DOHH2 (cell line): ENCODE results near the gene SPTSSA.

ENCODE experiments used
- H3F3A ChIP-seq: fragments of 200-600 bp; sonication (generic), shearing (Covaris generic); 2 replicates; pipeline ENCODE4 v1.6.0; 2016; ENCODE audit warnings: antibody characterized with exemption, mild to moderate bottlenecking; ENCODE audit not compliant: control insufficient read depth, insufficient read depth
- H3K27ac ChIP-seq: fragments of 200-600 bp; sonication (generic); 2 replicates; pipeline ENCODE4 v1.5.1; 2014; ENCODE audit warnings: low read depth, mild to moderate bottlenecking, low read length, moderate library complexity
- H3K27me3 ChIP-seq: fragments of 200-600 bp; sonication (generic); 2 replicates; pipeline ENCODE4 v1.6.1; 2014; ENCODE audit warnings: mild to moderate bottlenecking, low read length, mixed read lengths; ENCODE audit not compliant: control insufficient read depth
- H3K36me3 ChIP-seq: fragments of 200-600 bp; sonication (generic); 2 replicates; pipeline ENCODE4 v1.6.1; 2014; ENCODE audit warnings: mild to moderate bottlenecking, low read length, moderate library complexity, mixed read lengths; ENCODE audit not compliant: control insufficient read depth
- H3K4me1 ChIP-seq: fragments of 200-600 bp; sonication (generic); 2 replicates; pipeline ENCODE4 v1.6.1; 2014; ENCODE audit warnings: mild to moderate bottlenecking, low read length, mixed read lengths; ENCODE audit not compliant: control insufficient read depth
- H3K4me2 ChIP-seq: fragments of 200-600 bp; sonication (generic); 2 replicates; pipeline ENCODE4 v1.6.0; 2014; ENCODE audit warnings: mild to moderate bottlenecking, low read length, moderate library complexity
- H3K4me3 ChIP-seq: fragments of 200-600 bp; sonication (generic); 2 replicates; pipeline ENCODE4 v1.5.1; 2014; ENCODE audit warnings: mild to moderate bottlenecking, low read length, mixed read lengths
- H3K79me2 ChIP-seq: fragments of 200-600 bp; sonication (generic); 2 replicates; pipeline ENCODE4 v1.6.1; 2014; ENCODE audit warnings: mild to moderate bottlenecking, low read length, mixed read lengths; ENCODE audit not compliant: control insufficient read depth
- H3K9me2 ChIP-seq: fragments of 200-600 bp; sonication (generic); replicated peaks from 2 replicates; pipeline ENCODE4 v1.6.1; 2014; ENCODE audit warnings: mild to moderate bottlenecking, low read length, mixed read lengths; ENCODE audit not compliant: control insufficient read depth
- H3K9me3 ChIP-seq: fragments of 200-600 bp; sonication (generic); 2 replicates; pipeline ENCODE4 v1.6.1; 2014; ENCODE audit warnings: antibody characterized with exemption, low read length, mixed read lengths; ENCODE audit not compliant: control insufficient read depth, insufficient read depth
- H4K20me1 ChIP-seq: fragments of 200-600 bp; sonication (generic); 2 replicates; pipeline ENCODE4 v1.6.0; 2014; ENCODE audit warnings: low read depth, mild to moderate bottlenecking, antibody characterized with exemption, low read length, moderate library complexity; ENCODE audit not compliant: control insufficient read depth, insufficient read depth
- EZH2phosphoT487 ChIP-seq: fragments of 200-600 bp; sonication (generic); IDR thresholded peaks from 2 replicates; pipeline ENCODE4 v1.6.1; 2017; ENCODE audit warnings: borderline replicate concordance, mild to moderate bottlenecking, antibody characterized with exemption, low read length, moderate library complexity, mixed read lengths
- TF ChIP-seq, protein P1 (sequence below): fragments of 200-600 bp; sonication (generic); IDR thresholded peaks from one replicate; pipeline ENCODE4 v1.5.1; 2014; ENCODE audit warnings: antibody characterized with exemption, mild to moderate bottlenecking, low read depth, low read length; ENCODE audit not compliant: poor library complexity, severe bottlenecking

Gene SPTSSA

DNA sequence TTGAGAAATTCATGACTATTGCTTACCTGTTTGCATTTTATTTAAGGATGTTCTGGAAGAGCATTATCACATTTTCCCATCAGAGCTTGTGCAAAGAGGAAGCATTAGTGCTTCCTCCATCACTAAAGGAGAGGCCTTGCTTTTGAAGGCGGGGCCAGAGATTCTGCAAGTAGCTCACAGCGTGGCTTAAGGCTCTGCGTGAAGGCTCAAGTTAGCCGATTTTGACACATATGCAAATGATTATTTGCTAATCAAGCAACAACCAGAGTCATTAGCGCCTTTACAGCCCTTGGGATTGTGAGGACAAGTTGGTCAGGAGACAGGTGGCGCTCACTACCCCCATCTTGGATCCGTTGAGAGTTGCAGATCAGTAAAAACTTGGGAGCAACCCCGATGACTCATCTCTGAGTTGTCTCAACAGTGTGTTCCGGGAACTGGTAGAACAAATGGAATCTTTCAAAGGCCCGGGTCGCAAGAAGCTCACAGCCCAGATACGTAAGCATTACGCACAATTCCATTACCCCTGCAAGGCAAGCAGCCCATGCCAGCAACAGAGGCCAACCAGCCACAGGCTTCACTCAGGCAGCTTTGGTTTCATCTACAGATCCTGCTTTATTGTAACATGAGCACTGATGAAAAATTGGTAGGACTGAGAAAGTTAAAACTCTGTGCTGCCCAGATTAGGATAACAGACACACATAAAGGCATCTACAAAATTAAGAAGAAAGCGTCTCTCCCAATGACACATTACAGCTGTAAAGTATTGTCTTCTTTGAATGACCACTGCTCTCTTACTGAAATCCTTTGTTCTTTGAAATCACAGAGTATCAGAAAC, 34.9 kb upstream of the SPTSSA start:
- TF ChIP-seq EZH2phosphoT487, result no peak
- TF ChIP-seq, protein P1, sequence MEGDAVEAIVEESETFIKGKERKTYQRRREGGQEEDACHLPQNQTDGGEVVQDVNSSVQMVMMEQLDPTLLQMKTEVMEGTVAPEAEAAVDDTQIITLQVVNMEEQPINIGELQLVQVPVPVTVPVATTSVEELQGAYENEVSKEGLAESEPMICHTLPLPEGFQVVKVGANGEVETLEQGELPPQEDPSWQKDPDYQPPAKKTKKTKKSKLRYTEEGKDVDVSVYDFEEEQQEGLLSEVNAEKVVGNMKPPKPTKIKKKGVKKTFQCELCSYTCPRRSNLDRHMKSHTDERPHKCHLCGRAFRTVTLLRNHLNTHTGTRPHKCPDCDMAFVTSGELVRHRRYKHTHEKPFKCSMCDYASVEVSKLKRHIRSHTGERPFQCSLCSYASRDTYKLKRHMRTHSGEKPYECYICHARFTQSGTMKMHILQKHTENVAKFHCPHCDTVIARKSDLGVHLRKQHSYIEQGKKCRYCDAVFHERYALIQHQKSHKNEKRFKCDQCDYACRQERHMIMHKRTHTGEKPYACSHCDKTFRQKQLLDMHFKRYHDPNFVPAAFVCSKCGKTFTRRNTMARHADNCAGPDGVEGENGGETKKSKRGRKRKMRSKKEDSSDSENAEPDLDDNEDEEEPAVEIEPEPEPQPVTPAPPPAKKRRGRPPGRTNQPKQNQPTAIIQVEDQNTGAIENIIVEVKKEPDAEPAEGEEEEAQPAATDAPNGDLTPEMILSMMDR, result no peak
- no peaks in the 10 kb centered on the region for H3K27me3 ChIP-seq
- no peaks in the 10 kb centered on the region for H3K9me2 ChIP-seq
- H3K4me2 ChIP-seq, result no peak overlapping the region
- H4K20me1 ChIP-seq, result no peaks in the 10 kb centered on the region
- no peaks in the 10 kb centered on the region for H3K79me2 ChIP-seq
- no peaks in the 10 kb centered on the region for H3K36me3 ChIP-seq
- no peaks in the 10 kb centered on the region for H3K9me3 ChIP-seq
- no peak overlapping the region for H3K4me3 ChIP-seq
- H3K4me1 ChIP-seq, result peaks cover 7% of the 10 kb centered on the region
- no peak overlapping the region for H3K27ac ChIP-seq
- H3F3A ChIP-seq, result no peaks in the 10 kb centered on the region

DNA sequence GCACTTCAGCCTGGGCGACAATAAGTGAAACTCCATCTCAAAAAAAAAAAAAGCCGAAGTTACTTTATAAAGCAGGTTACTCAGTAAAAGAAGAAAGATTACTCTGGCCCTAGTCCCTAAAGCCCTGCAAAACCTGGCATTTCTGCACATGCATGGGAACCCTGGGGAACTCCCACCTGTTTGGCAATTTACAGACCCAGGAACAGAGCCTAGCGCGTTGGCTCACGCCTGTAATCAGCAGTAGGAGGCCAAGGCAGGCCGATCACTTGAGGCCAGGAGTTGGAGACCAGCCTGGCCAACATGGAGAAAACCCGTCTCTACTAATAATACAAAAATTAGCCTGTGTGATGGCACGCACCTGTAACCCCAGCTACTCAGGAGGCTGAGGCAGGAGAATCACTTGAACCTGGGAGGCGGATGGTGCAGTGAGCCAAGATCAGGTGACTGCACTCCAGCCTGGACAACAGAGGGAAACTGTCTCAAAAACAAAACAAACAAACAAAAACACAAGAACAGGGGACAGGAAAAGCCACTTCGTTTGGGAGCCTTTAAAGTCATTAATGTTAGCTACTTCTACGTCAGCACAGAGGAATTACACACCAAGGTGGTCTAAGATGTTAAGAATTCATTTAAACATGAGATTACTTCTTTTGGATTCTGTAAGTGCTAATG, 34.1 kb upstream of the SPTSSA start:
- H3K36me3 ChIP-seq, result no peaks in the 10 kb centered on the region
- H3K4me3 ChIP-seq, result no peak overlapping the region
- no peak overlapping the region for H3K4me2 ChIP-seq

DNA sequence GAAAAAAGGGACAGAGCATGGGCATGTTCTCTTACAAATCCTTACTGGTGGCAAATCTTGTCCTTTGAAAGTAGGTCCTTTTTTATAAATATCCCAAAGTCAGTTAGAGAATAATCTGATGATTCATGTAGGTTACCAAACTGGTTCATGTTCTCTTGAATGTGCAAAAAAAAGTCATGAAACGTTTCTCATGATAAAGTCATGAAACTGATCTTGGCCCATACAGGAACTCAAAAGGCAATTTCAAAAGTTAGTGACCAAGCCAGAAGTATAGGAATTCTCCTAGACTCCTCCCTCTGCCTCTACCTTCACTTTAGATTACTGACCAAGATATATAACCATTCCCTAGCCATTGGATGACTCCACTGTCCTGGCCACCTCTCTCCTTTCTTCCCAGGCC, 27.3 kb upstream of the SPTSSA start:
- no peak overlapping the region for H3K4me3 ChIP-seq
- H3K27me3 ChIP-seq, result no peaks in the 10 kb centered on the region
- H3K79me2 ChIP-seq, result no peaks in the 10 kb centered on the region
- H4K20me1 ChIP-seq, result no peaks in the 10 kb centered on the region
- H3K36me3 ChIP-seq, result no peaks in the 10 kb centered on the region
- H3K4me2 ChIP-seq, result no peak overlapping the region
- no peak overlapping the region for H3K27ac ChIP-seq
- no peak for TF ChIP-seq EZH2phosphoT487
- TF ChIP-seq, protein P1, result no peak
- no peaks in the 10 kb centered on the region for H3K9me3 ChIP-seq
- no peaks in the 10 kb centered on the region for H3K9me2 ChIP-seq
- H3F3A ChIP-seq, result no peaks in the 10 kb centered on the region
- H3K4me1 ChIP-seq, result no peaks in the 10 kb centered on the region

More for the DNA sequence above, 34.1 kb upstream of the SPTSSA start:
- Histone ChIP-seq H3K79me2 (no peaks in the 10 kb centered on the region), H3K9me2 (no peaks in the 10 kb centered on the region), H3K27ac (no peak overlapping the region), H3F3A (no peaks in the 10 kb centered on the region), H4K20me1 (no peaks in the 10 kb centered on the region), H3K9me3 (no peaks in the 10 kb centered on the region), H3K27me3 (no peaks in the 10 kb centered on the region), H3K4me1 (peaks cover 7% of the 10 kb centered on the region)
- TF ChIP-seq, protein P1, result no peak
- no peak for TF ChIP-seq EZH2phosphoT487
